ENCODE results near the gene ANKFN1. TPM values are rescaled to one million over a fixed set of nuclear protein-coding genes. Genes with fewer than 3 reads are reported as not detected.
"Not testable (repeated sequence)": the region's sequence is repeated elsewhere in the genome, so short reads cannot be mapped to it uniquely, and the experiment has no call there.

Gene ANKFN1
- total and polyA plus RNA-seq, 11 donors = not detected

- DNase-seq (no peak), ATAC-seq (no peak)
- Histone ChIP-seq H3K36me3 (no peaks in the 10 kb centered on the region), H3K4me1 (no peaks in the 10 kb centered on the region), H3K4me3 (no peak overlapping the region), H3K9me3 (peaks cover 0 to 22% (median 3%) of the 10 kb centered on the region in 12 donors), H3K27ac (no peak overlapping the region), H3K27me3 (no peaks in the 10 kb centered on the region)
- 70 to 86% (median 76%) methylated on average over 4 of the region's 4 CpGs for WGBS, 4 donors
- intact Hi-C loops (cut with DNase I) = no loop called here
- TF ChIP-seq CTCF (IDR thresholded peaks at IDR 0.05) (no peak), POLR2A (IDR thresholded peaks at IDR 0.05) (no peak)
Measured at GRCh38 chr17:56392321-56392720, 239.0 kb downstream of the ANKFN1 start.

GRCh38 chr17:56393156-56393555 is 239.9 kb downstream of the ANKFN1 start:
- Histone ChIP-seq H3K27me3 (no peaks in the 10 kb centered on the region), H3K4me1 (no peaks in the 10 kb centered on the region), H3K27ac (no peak overlapping the region), H3K9me3 (peaks cover 0 to 18% (median 3%) of the 10 kb centered on the region in 12 donors), H3K4me3 (no peak overlapping the region), H3K36me3 (no peaks in the 10 kb centered on the region)
- DNase-seq (no peak), ATAC-seq (no peak)
- TF ChIP-seq CTCF (IDR thresholded peaks at IDR 0.05) (no peak), POLR2A (IDR thresholded peaks at IDR 0.05) (no peak)
- intact Hi-C loops (cut with DNase I) = no loop called here

- Histone ChIP-seq H3K4me3 (no peak overlapping the region), H3K4me1 (no peaks in the 10 kb centered on the region), H3K27ac (no peak overlapping the region), H3K36me3 (no peaks in the 10 kb centered on the region), H3K9me3 (no peaks in the 10 kb centered on the region), H3K27me3 (no peaks in the 10 kb centered on the region)
- TF ChIP-seq CTCF (IDR thresholded peaks at IDR 0.05) = no peak
- TF ChIP-seq POLR2A (IDR thresholded peaks at IDR 0.05) = no peak
- intact Hi-C loops (cut with DNase I) = no loop called here
- DNase-seq = no peak
- ATAC-seq = no peak
- 70 to 82% (median 79%) methylated on average over 5 of the region's 5 CpGs for WGBS, 4 donors
Measured at GRCh38 chr17:56395787-56396186, 242.5 kb downstream of the ANKFN1 start.

GRCh38 chr17:56407086-56407485 is 253.8 kb downstream of the ANKFN1 start:
- H3K4me3 ChIP-seq = no peak overlapping the region
- no peak overlapping the region for H3K27ac ChIP-seq
- no peak for TF ChIP-seq CTCF (IDR thresholded peaks at IDR 0.05)
- no peak for TF ChIP-seq POLR2A (IDR thresholded peaks at IDR 0.05)
- 67 to 86% (median 73%) methylated on average over 1 of the region's 1 CpG for WGBS, 4 donors
- peaks cover 0 to 8% (median 0%) of the 10 kb centered on the region in 12 donors for H3K9me3 ChIP-seq
- no peak for ATAC-seq
- H3K36me3 ChIP-seq = no peaks in the 10 kb centered on the region
- H3K27me3 ChIP-seq = no peaks in the 10 kb centered on the region
- intact Hi-C loops (cut with DNase I) = no loop called here
- no peaks in the 10 kb centered on the region for H3K4me1 ChIP-seq
- no peak for DNase-seq

- H3K9me3 ChIP-seq = peaks cover 0 to 29% (median 9%) of the 10 kb centered on the region in 12 donors
- H3K27me3 ChIP-seq; H3K27ac ChIP-seq; H3K36me3 ChIP-seq; H3K4me1 ChIP-seq; ATAC-seq; DNase-seq; intact Hi-C loops (cut with DNase I); H3K4me3 ChIP-seq: not testable (repeated sequence)
- WGBS, 4 donors = 63 to 78% (median 73%) methylated on average over 2 of the region's 2 CpGs
Measured at GRCh38 chr17:56412356-56412755, 259.1 kb downstream of the ANKFN1 start.
